MM.1S (cell line): ENCODE data around the gene TRMT6.

Source experiments
- DNase-seq: peaks from one replicate; pipeline ENCODE4 v3.0.0-alpha.2; 2015
- H2AFZ ChIP-seq: fragments of 300-600 bp; sonication (generic); 2 replicates; pipeline ENCODE4 v1.6.0; 2016; ENCODE audit warnings: antibody characterized with exemption, low read length
- H3F3A ChIP-seq: fragments of 300-600 bp; sonication (generic); 2 replicates; pipeline ENCODE4 v1.6.1; 2016; ENCODE audit warnings: mild to moderate bottlenecking, antibody characterized with exemption, low read length, moderate library complexity, mixed read lengths; ENCODE audit not compliant: insufficient read depth
- H3K27ac ChIP-seq: fragments of 300-600 bp; sonication (generic); 2 replicates; pipeline ENCODE4 v1.5.1; 2016; ENCODE audit warnings: mild to moderate bottlenecking, low read length
- H3K27me3 ChIP-seq: fragments of 300-600 bp; sonication (generic); replicated peaks from 2 replicates; pipeline ENCODE4 v1.6.0; 2016; ENCODE audit warnings: low read length; ENCODE audit not compliant: insufficient read depth
- H3K36me3 ChIP-seq: fragments of 300-600 bp; sonication (generic); replicated peaks from 2 replicates; pipeline ENCODE4 v1.6.1; 2016; ENCODE audit warnings: mild to moderate bottlenecking, low read length, mixed read lengths; ENCODE audit not compliant: insufficient read depth
- H3K4me1 ChIP-seq: fragments of 300-600 bp; sonication (generic); 2 replicates; pipeline ENCODE4 v1.6.1; 2016; ENCODE audit warnings: low read length, mixed read lengths
- H3K4me2 ChIP-seq: fragments of 300-600 bp; sonication (generic); 2 replicates; pipeline ENCODE4 v1.6.0; 2016; ENCODE audit warnings: low read depth, low read length
- H3K4me3 ChIP-seq: fragments of 300-600 bp; sonication (generic); 2 replicates; pipeline ENCODE4 v1.5.1; 2016; ENCODE audit warnings: low read length, mixed read lengths
- H3K79me2 ChIP-seq: fragments of 300-600 bp; sonication (generic); 2 replicates; pipeline ENCODE4 v1.6.1; 2016; ENCODE audit warnings: mixed run types, low read length, mixed read lengths
- H3K9ac ChIP-seq: fragments of 300-600 bp; sonication (generic); 2 replicates; pipeline ENCODE4 v1.6.1; 2016; ENCODE audit warnings: low read length, mixed read lengths
- H3K9me2 ChIP-seq: fragments of 300-600 bp; sonication (generic); replicated peaks from 2 replicates; pipeline ENCODE4 v1.6.1; 2016; ENCODE audit warnings: mild to moderate bottlenecking, low read length, mixed read lengths; ENCODE audit not compliant: insufficient read depth
- H3K9me3 ChIP-seq: fragments of 300-600 bp; sonication (generic); replicated peaks from 2 replicates; pipeline ENCODE4 v1.6.1; 2016; ENCODE audit warnings: mild to moderate bottlenecking, low read length, mixed read lengths; ENCODE audit not compliant: insufficient read depth
- H4K20me1 ChIP-seq: fragments of 300-600 bp; sonication (generic); 2 replicates; pipeline ENCODE4 v1.6.1; 2016; ENCODE audit warnings: mild to moderate bottlenecking, low read length, moderate library complexity, mixed read lengths; ENCODE audit not compliant: insufficient read depth
- EZH2 ChIP-seq: fragments of 300-600 bp; sonication (generic); optimal IDR thresholded peaks from 2 replicates; pipeline ENCODE3; 2017; ENCODE audit warnings: low read depth, mild to moderate bottlenecking, antibody characterized with exemption, low read length, mixed read lengths
- EZH2phosphoT487 ChIP-seq: fragments of 300-600 bp; sonication (generic); IDR thresholded peaks from 2 replicates; pipeline ENCODE4 v1.6.1; 2018; ENCODE audit warnings: antibody characterized with exemption, low read length
- TF ChIP-seq, protein P1 (sequence below): fragments of 300-600 bp; sonication (generic); IDR thresholded peaks from 2 replicates; pipeline ENCODE4 v1.5.1; 2016; ENCODE audit warnings: antibody characterized with exemption, low read length, mixed read lengths

The TRMT6 gene

DNA sequence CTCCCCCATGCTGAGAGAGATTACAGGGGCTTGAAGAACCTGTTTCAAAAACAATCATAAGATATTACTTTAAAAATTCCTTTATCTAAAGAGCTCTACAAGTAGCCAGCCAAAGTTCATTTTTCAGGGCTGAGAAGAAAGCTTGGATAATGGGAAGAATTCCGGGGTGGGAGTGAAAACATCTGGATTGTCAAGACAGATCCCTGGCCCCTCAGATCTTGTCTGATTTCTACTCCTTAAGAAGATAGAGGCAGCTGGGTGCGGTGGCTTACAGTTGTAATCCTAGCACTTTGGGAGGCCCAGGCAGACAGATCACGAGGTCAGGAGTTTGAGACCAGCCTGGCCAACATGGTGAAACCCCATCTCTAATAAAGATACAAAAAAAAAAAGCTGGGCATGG, 24.8 kb downstream of the TRMT6 start:
- Histone ChIP-seq H3K79me2 (no peaks in the 10 kb centered on the region), H3K36me3 (no peaks in the 10 kb centered on the region), H3K9me2 (no peaks in the 10 kb centered on the region), H3K27me3 (no peaks in the 10 kb centered on the region), H3K27ac (no peak overlapping the region), H4K20me1 (no peaks in the 10 kb centered on the region), H3K4me3 (no peak overlapping the region), H3K4me2 (no peak overlapping the region), H3F3A (no peaks in the 10 kb centered on the region), H3K9me3 (no peaks in the 10 kb centered on the region), H3K4me1 (no peaks in the 10 kb centered on the region), H2AFZ (no peak overlapping the region), H3K9ac (no peak overlapping the region)
- DNase-seq, result no peak
- TF ChIP-seq, protein P1, sequence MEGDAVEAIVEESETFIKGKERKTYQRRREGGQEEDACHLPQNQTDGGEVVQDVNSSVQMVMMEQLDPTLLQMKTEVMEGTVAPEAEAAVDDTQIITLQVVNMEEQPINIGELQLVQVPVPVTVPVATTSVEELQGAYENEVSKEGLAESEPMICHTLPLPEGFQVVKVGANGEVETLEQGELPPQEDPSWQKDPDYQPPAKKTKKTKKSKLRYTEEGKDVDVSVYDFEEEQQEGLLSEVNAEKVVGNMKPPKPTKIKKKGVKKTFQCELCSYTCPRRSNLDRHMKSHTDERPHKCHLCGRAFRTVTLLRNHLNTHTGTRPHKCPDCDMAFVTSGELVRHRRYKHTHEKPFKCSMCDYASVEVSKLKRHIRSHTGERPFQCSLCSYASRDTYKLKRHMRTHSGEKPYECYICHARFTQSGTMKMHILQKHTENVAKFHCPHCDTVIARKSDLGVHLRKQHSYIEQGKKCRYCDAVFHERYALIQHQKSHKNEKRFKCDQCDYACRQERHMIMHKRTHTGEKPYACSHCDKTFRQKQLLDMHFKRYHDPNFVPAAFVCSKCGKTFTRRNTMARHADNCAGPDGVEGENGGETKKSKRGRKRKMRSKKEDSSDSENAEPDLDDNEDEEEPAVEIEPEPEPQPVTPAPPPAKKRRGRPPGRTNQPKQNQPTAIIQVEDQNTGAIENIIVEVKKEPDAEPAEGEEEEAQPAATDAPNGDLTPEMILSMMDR, result no peak
- TF ChIP-seq EZH2phosphoT487 (no peak), EZH2 (no peak)

- Histone ChIP-seq H3K4me3 (no peak overlapping the region), H2AFZ (no peak overlapping the region), H3F3A (no peaks in the 10 kb centered on the region), H4K20me1 (no peaks in the 10 kb centered on the region), H3K4me1 (peaks cover 14% of the 10 kb centered on the region), H3K9ac (no peak overlapping the region), H3K36me3 (no peaks in the 10 kb centered on the region), H3K27ac (no peak overlapping the region), H3K9me3 (no peaks in the 10 kb centered on the region), H3K9me2 (no peaks in the 10 kb centered on the region), H3K79me2 (no peaks in the 10 kb centered on the region), H3K4me2 (no peak overlapping the region), H3K27me3 (no peaks in the 10 kb centered on the region)
- TF ChIP-seq, protein P1, result no peak
- TF ChIP-seq EZH2phosphoT487, result no peak
- TF ChIP-seq EZH2, result no peak
- no peak for DNase-seq
Observed at GRCh38 chr20:5923493-5923892, 26.8 kb downstream of the TRMT6 start.

DNA sequence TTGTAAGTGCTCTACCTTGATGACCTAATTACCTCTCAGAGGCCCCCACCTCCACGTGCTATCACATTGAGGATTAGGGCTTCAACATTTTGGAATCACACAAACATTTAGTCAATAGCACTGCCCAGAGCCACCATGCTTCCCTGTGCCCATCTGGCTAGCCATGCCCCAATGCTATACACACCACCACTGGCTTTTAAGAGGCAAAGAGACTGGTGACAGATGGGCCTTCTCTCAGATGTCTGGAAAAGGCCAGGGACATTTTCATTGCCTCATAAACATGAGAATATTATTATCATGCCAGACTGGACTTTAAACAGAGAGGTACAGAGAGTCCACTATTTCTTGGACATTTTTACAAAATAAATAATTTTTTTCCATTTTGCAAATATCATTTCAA, 29.8 kb downstream of the TRMT6 start:
- no peaks in the 10 kb centered on the region for H3K27me3 ChIP-seq

More for the DNA sequence above, 29.8 kb downstream of the TRMT6 start:
- Histone ChIP-seq H3K4me1 (peaks cover 14% of the 10 kb centered on the region), H3K4me3 (no peak overlapping the region), H2AFZ (no peak overlapping the region), H3K4me2 (no peak overlapping the region), H4K20me1 (no peaks in the 10 kb centered on the region), H3K9me2 (no peaks in the 10 kb centered on the region), H3K9ac (no peak overlapping the region), H3F3A (no peaks in the 10 kb centered on the region), H3K36me3 (no peaks in the 10 kb centered on the region), H3K9me3 (no peaks in the 10 kb centered on the region), H3K79me2 (no peaks in the 10 kb centered on the region), H3K27ac (no peak overlapping the region)
- DNase-seq, result no peak
- no peak for TF ChIP-seq EZH2
- no peak for TF ChIP-seq EZH2phosphoT487
- TF ChIP-seq, protein P1, result no peak
